Subcutaneous adipose tissue (tissue), 4 donors: ENCODE results near the gene OR1J1. TPM values are rescaled to one million over a fixed set of nuclear protein-coding genes. Genes with fewer than 3 reads are reported as not detected.

ENCODE experiments used
- total RNA-seq, 4 donors: library from RNA; depleted of rRNA; stranded (reverse); fragments of >200 nt; gene quantifications; one replicate each; pipeline ENCODE4 v1.1.0, GENCODE V29; 2016
- TF ChIP-seq, protein P1 (sequence below): fragments of 450-650 bp; IDR thresholded peaks from one replicate; pipeline ENCODE4 v1.5.1; 2016; ENCODE audit warnings: low read depth, mild to moderate bottlenecking, control low read depth, antibody characterized with exemption, moderate library complexity

Gene OR1J1
- total RNA-seq, 4 donors from 2014 or later, result not detected

DNA sequence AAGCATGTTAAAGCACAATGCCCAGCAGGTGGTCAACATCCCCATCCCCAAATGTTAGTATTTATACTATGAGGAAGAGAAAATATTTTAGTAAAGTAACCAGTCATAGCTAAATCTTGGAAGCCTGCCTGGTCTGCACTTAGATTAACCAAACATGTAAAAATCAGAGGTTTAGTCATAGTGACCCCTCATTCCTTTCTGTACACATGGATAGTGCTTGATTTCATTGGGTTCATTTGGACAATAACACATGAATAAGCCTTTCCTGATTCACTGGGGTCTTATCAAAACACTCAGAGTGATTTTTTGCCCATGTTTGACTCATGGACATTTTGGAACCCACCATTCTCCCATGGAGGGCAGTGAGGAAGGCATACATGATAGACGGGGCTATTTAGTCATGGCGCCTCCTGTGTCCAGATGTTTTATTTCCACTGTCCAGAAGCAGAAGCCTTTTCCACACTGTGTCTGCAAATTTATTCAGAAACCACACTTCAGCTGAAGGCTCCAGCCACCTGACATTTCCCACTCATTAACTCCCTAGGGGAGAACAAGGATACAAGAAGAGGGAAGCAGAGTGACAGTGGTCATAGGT is 32.5 kb downstream of the OR1J1 start:
- TF ChIP-seq, protein P1, sequence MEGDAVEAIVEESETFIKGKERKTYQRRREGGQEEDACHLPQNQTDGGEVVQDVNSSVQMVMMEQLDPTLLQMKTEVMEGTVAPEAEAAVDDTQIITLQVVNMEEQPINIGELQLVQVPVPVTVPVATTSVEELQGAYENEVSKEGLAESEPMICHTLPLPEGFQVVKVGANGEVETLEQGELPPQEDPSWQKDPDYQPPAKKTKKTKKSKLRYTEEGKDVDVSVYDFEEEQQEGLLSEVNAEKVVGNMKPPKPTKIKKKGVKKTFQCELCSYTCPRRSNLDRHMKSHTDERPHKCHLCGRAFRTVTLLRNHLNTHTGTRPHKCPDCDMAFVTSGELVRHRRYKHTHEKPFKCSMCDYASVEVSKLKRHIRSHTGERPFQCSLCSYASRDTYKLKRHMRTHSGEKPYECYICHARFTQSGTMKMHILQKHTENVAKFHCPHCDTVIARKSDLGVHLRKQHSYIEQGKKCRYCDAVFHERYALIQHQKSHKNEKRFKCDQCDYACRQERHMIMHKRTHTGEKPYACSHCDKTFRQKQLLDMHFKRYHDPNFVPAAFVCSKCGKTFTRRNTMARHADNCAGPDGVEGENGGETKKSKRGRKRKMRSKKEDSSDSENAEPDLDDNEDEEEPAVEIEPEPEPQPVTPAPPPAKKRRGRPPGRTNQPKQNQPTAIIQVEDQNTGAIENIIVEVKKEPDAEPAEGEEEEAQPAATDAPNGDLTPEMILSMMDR, result no peak

DNA sequence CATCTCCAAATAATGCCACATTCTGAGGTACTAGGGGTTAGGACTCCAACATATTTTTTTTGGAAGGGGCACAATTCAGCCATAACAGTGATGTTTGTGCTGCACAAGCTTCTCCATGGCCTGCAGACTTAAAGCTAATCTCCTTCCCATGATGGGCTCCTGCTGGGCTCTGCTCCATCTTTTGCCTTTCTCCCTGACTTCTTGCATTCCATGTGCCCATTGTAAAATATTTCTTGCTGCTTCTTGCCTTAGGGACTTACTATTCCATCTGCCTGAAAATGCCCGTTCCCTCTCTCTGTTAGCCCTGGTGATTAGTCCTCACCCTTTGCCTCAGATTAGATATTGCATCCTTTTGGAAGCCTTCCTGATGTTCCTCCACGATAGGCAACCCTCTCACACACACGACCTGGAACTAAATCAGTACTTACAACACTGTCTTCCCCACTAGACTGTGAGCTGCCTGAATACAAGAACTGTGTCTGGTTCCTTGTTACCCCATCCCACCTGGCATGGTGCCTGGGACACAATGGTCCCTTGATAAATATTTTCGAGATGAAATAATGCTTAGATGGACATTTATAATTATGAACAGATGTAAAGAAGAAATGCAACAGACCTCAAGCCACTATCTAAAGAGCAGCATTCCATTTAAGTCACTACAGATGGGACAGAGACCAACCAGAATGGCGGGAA is 33.5 kb downstream of the OR1J1 start:
- TF ChIP-seq, protein P1, result no peak

DNA sequence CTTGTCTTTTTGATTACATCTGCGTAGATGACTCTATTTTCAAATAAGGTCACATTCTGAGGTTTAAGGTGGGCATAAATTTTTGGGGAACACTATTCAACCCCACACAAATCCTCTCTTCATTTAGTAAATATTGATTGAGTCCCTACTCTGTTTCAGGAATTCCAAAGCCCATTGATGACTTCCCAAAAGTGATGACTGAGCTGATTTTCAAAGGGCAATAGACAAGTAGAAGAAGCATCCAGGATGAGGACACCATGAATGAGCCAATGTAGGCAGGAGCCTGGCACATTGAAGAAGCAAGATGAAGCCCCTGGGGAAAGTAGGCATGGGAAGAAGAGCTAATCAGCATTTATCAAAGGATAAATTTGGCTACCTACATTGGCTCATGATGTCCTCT is 35.2 kb downstream of the OR1J1 start:
- TF ChIP-seq, protein P1, result no peak

Other genes starting within 250 kb of the OR1J1 start
- 10 to 100 TPM in 1 of 4 donors, 1 to 10 TPM in 3; 3.1 to 10.1 (median 6.4) TPM for gene LHX6, start 249.0 kb downstream of the OR1J1 start, total RNA-seq
- gene RBM18, start 213.1 kb downstream of the OR1J1 start, total RNA-seq, result 10 to 100 TPM in 2 of 4 donors, 1 to 10 TPM in 2; 8.1 to 18.8 (median 10.1) TPM
- gene MRRF, start 213.0 kb downstream of the OR1J1 start, total RNA-seq, result 10 to 100 TPM; 34.8 to 61.0 (median 42.5) TPM
- 1 to 10 TPM; 4.5 to 9.5 (median 5.2) TPM for gene PTGS1, start 106.9 kb downstream of the OR1J1 start, total RNA-seq
- gene OR1J2, start 32.9 kb upstream of the OR1J1 start, total RNA-seq, result not detected
- gene OR1J4, start 41.2 kb upstream of the OR1J1 start, total RNA-seq, result not detected
- gene OR1N1, start 49.4 kb upstream of the OR1J1 start, total RNA-seq, result not detected
- gene OR1N2, start 75.2 kb upstream of the OR1J1 start, total RNA-seq, result not detected
- under 1 TPM in 2 of 4 donors, not detected in 2; 0.49 to 0.66 TPM for gene OR1L8, start 105.5 kb upstream of the OR1J1 start, total RNA-seq
- gene OR1Q1, start 136.8 kb upstream of the OR1J1 start, total RNA-seq, result not detected
- 1 to 10 TPM in 1 of 4 donors, under 1 TPM in 1, not detected in 2; 0.44 to 1.2 TPM for gene OR1B1, start 179.7 kb upstream of the OR1J1 start, total RNA-seq
- gene OR1L1, start 183.8 kb upstream of the OR1J1 start, total RNA-seq, result not detected
- gene OR1L3, start 197.2 kb upstream of the OR1J1 start, total RNA-seq, result not detected
- not detected for gene OR1L4, start 246.1 kb upstream of the OR1J1 start, total RNA-seq